ENCODE data around the gene IQSEC3.

The IQSEC3 gene

DNA sequence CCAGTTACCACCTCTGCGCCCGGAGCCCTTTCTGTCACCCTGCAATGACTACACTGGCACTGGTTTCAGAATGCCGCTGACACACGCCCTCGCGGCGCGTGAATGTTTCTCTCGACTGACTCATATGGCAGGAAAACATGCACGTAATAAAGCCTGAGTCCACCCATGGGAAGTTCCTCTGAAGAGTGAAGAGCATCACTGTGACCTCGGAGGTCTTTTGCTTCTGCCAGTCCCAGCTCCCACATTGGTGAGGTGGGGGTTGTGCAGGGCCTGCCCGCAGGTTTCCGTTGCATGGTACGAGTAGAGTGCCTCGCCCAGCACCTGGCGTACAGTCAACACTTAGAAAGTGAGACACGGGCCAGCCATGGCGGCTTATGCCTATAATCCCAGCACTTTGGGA, 158.4 kb downstream of the IQSEC3 start:
- TF ChIP-seq GATA1 (IDR thresholded peaks at IDR 0.05; ENCODE audit: low read depth, low read length), result no peak
- TF ChIP-seq POLR2A (IDR thresholded peaks at IDR 0.05; ENCODE audit: low read length), result no peak
- DNase-seq, result no peak

DNA sequence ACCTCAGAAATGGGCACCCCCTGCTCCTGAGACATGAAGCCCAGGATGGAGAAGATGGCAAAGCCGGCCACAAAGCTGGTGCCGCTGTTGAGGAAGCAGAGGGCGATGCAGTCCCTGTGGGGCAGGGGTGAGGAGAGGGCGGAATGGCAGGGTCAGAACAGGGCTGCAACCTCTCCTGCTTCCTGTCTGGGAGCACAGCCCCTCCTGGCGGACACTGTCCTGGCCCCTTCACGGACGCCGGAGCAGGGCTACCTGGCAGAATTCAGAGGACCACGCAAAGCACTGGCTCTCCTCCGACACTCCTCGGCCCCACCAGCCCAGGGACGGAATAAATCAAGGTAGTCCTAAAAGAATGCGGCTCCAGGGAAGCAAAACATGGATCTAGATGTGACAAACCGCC, 159.8 kb downstream of the IQSEC3 start:
- TF ChIP-seq POLR2A (IDR thresholded peaks at IDR 0.05; ENCODE audit: low read length), result no peak
- TF ChIP-seq GATA1 (IDR thresholded peaks at IDR 0.05; ENCODE audit: low read depth, low read length), result no peak
- DNase-seq, result no peak

DNA sequence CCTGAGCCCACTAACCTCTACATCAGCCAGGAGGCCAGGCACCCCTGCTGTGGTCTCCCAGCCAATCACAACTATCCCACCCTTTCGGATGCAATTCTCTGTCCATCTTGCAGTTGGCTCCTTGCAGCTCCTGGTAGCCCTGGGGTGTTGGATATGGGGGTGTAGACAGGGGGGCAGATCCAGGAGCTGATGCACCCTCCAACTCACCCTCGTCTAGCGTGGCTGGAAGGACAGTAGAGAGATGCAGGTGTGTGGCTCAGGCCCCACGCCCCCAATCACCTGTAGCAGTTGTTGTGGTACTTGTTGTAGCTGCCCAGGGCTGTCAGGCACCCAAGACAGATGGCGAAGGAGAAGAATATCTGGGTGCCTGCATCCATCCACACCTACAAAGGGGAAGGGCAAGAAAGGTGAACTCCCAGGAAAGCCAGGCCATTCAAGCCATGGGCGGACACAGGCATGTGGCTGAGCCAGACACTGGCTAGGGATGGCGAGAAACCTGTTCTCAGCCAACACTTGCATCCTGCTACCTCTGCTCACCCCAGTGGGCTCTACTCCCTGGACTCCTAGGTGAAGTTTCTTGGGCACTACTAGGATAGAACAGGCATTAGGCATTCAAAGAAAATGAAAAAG, 160.8 kb downstream of the IQSEC3 start:
- TF ChIP-seq POLR2A (IDR thresholded peaks at IDR 0.05; ENCODE audit: low read length), result no peak
- DNase-seq, result no peak

All from erythroblast (primary cell).